SK-N-MC (cell line): Measurements from ENCODE around the gene LPXN.

Experiments
- EZH2 ChIP-seq: fragments of 200-600 bp; sonication (generic); IDR thresholded peaks from one replicate; pipeline ENCODE4 v1.6.1; 2017; ENCODE audit warnings: antibody characterized with exemption
- POLR2AphosphoS5 ChIP-seq: IDR thresholded peaks from 2 replicates; pipeline ENCODE4 v1.6.1; 2012; ENCODE audit warnings: mild to moderate bottlenecking, low read depth, low read length, borderline replicate concordance

DNA sequence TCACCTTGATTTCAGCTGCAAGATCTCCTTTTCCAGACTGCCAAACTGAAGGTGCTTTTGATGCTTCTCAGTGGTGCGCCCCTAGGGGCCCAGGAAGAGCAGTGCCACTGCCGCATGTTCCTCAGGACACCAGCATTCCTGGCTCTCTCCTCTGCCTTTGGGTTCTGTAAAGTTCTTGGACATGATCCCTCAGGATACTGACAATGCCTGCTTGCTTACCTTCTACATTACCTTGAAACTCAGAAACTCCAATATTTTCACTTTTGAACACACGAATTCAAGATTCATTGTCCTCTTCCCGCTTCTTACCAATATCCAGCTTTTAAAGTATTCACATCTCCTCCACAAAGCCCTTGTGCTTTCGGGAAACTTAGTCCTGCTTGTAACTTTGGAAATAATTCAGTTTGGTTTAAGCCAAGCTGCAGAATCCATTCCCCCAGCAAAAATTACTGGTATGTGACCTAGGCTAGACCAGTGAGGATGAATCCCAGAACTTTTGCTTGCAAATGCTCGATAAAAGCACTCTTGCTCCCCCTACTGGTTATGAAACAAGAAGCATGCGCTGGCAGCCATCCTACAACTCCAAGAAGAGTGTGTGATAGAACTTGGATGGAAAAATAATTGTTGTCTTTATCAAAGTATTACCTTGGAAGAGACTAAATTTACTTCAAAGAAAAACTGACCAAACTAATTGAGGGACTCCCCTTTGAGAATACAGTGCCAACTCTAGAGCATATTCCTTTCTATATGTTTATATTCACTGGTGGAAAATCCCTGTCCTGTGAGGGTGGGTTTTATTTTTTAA lies 51.2 kb downstream of the LPXN start:
- TF ChIP-seq POLR2AphosphoS5 = no peak
- TF ChIP-seq EZH2 = no peak
